Measurements from ENCODE around the gene PPP1R10.
"Not testable (repeated sequence)": the region's sequence is repeated elsewhere in the genome, so short reads cannot be mapped to it uniquely, and the experiment has no call there.

- not testable (repeated sequence) for TF ChIP-seq CTCF (IDR thresholded peaks at IDR 0.05); ZFX (IDR thresholded peaks at IDR 0.05; ENCODE audit: borderline replicate concordance)
Measured at GRCh38 chr6:30666300-30666699, 49.3 kb upstream of the PPP1R10 start.

Measured in 22Rv1 (cell line).